H9 (cell line): ENCODE data around the gene CCDC182. TPM values are rescaled to one million over a fixed set of nuclear protein-coding genes. Genes with fewer than 3 reads are reported as not detected.

Experiments used
- DNase-seq: peaks from one replicate; pipeline ENCODE4 v3.0.0-alpha.2; 2017
- H2AFZ ChIP-seq: one replicate; pipeline ENCODE4 v1.6.1; 2013; ENCODE audit warnings: mild to moderate bottlenecking, low read length, control low read depth, moderate library complexity
- H2AK5ac ChIP-seq: 2 replicates; pipeline ENCODE4 v1.6.1; 2013; ENCODE audit warnings: low read length, control low read depth, mixed read lengths; ENCODE audit not compliant: insufficient read length
- H2BK120ac ChIP-seq: one replicate; pipeline ENCODE4 v1.6.1; 2013; ENCODE audit warnings: low read depth, mild to moderate bottlenecking, low read length, control low read depth, inconsistent platforms; ENCODE audit not compliant: poor library complexity, severe bottlenecking
- H2BK12ac ChIP-seq: 2 replicates; pipeline ENCODE4 v1.6.1; 2013; ENCODE audit warnings: low read length, control low read depth, mixed read lengths, low read depth; ENCODE audit not compliant: insufficient read length
- H2BK15ac ChIP-seq: 2 replicates; pipeline ENCODE4 v1.6.1; 2013; ENCODE audit warnings: low read depth, low read length, control low read depth
- H2BK20ac ChIP-seq: one replicate; pipeline ENCODE4 v1.6.1; 2013; ENCODE audit warnings: low read depth, mild to moderate bottlenecking, low read length, control low read depth, inconsistent platforms; ENCODE audit not compliant: poor library complexity, severe bottlenecking
- H2BK5ac ChIP-seq: 2 replicates; pipeline ENCODE4 v1.6.1; 2013; ENCODE audit warnings: low read length, control low read depth, mixed read lengths; ENCODE audit not compliant: insufficient read length
- H3K14ac ChIP-seq: 2 replicates; pipeline ENCODE4 v1.6.1; 2013; ENCODE audit warnings: low read length, control low read depth; ENCODE audit not compliant: insufficient read depth
- H3K18ac ChIP-seq: 2 replicates; pipeline ENCODE4 v1.6.1; 2013; ENCODE audit warnings: low read depth, mild to moderate bottlenecking, mixed read lengths, low read length, control low read depth; ENCODE audit not compliant: insufficient read length
- H3K23ac ChIP-seq: 2 replicates; pipeline ENCODE4 v1.6.1; 2013; ENCODE audit warnings: low read length, control low read depth, mixed read lengths, low read depth; ENCODE audit not compliant: insufficient read length
- H3K23me2 ChIP-seq: 2 replicates; pipeline ENCODE4 v1.6.1; 2013; ENCODE audit warnings: low read depth, mild to moderate bottlenecking, mixed read lengths, low read length, control low read depth; ENCODE audit not compliant: insufficient read length, poor library complexity, severe bottlenecking
- H3K27ac ChIP-seq: 2 replicates; pipeline ENCODE4 v1.5.1; 2013; ENCODE audit warnings: low read length, control low read depth, mixed read lengths, low read depth; ENCODE audit not compliant: insufficient read length
- H3K27me3 ChIP-seq: 2 replicates; pipeline ENCODE4 v1.6.1; 2013; ENCODE audit warnings: low read length, control low read depth, inconsistent platforms; ENCODE audit not compliant: insufficient read depth
- H3K4ac ChIP-seq: 2 replicates; pipeline ENCODE4 v1.6.1; 2013; ENCODE audit warnings: low read depth, mild to moderate bottlenecking, control low read depth, inconsistent platforms, low read length, moderate library complexity
- H3K4me1 ChIP-seq: 2 replicates; pipeline ENCODE4 v1.6.1; 2013; ENCODE audit warnings: low read length, control low read depth, inconsistent platforms; ENCODE audit not compliant: insufficient read depth
- H3K4me2 ChIP-seq: 2 replicates; pipeline ENCODE4 v1.6.1; 2013; ENCODE audit warnings: low read length, control low read depth, mixed read lengths; ENCODE audit not compliant: insufficient read length, insufficient read depth
- H3K56ac ChIP-seq: 2 replicates; pipeline ENCODE4 v1.6.1; 2013; ENCODE audit warnings: low read depth, mild to moderate bottlenecking, mixed read lengths, low read length, control low read depth; ENCODE audit not compliant: insufficient read length
- H3K79me1 ChIP-seq: 2 replicates; pipeline ENCODE4 v1.6.1; 2013; ENCODE audit warnings: low read depth, mild to moderate bottlenecking, moderate library complexity, low read length, control low read depth, inconsistent platforms; ENCODE audit not compliant: insufficient read depth, poor library complexity, severe bottlenecking
- H3K79me2 ChIP-seq: 2 replicates; pipeline ENCODE4 v1.6.1; 2013; ENCODE audit warnings: low read length, control low read depth, inconsistent platforms; ENCODE audit not compliant: insufficient read depth
- H3K9ac ChIP-seq: 2 replicates; pipeline ENCODE4 v1.6.1; 2013; ENCODE audit warnings: low read length, control low read depth, mixed read lengths; ENCODE audit not compliant: insufficient read length; ENCODE audit errors: extremely low read depth
- H3K9me3 ChIP-seq: one replicate; pipeline ENCODE4 v1.6.1; 2013; ENCODE audit warnings: low read depth, low read length, inconsistent platforms; ENCODE audit not compliant: control insufficient read depth
- H3T11ph ChIP-seq: one replicate; pipeline ENCODE4 v1.6.1; 2013; ENCODE audit warnings: mild to moderate bottlenecking, low read length, control low read depth, inconsistent platforms
- H4K20me1 ChIP-seq: one replicate; pipeline ENCODE4 v1.6.1; 2013; ENCODE audit not compliant: control insufficient read depth, insufficient read length, insufficient read depth
- H4K5ac ChIP-seq: 2 replicates; pipeline ENCODE4 v1.6.1; 2013; ENCODE audit warnings: low read depth, mild to moderate bottlenecking, mixed read lengths, low read length, control low read depth; ENCODE audit not compliant: insufficient read length
- H4K8ac ChIP-seq: replicated peaks from 2 replicates; pipeline ENCODE4 v1.6.1; 2013; ENCODE audit warnings: low read length, control low read depth, mixed read lengths, low read depth; ENCODE audit not compliant: insufficient read length
- H4K91ac ChIP-seq: 2 replicates; pipeline ENCODE4 v1.6.1; 2013; ENCODE audit warnings: low read depth, mild to moderate bottlenecking, moderate library complexity, mixed read lengths, low read length, control low read depth; ENCODE audit not compliant: insufficient read length
- H3K27ac Mint-ChIP-seq, 3 experiments: 2 replicates in 2 of 3; 3 replicates in 1 of 3; pipeline ENCODE4 v1.8.0; 2020 to 2021; ENCODE audit warnings: mixed read lengths in 3 of 3, mild to moderate bottlenecking in 1 of 3, moderate library complexity in 1 of 3
- H3K27me3 Mint-ChIP-seq: 2 replicates; pipeline ENCODE4 v1.8.0; 2021; ENCODE audit warnings: low read depth, mild to moderate bottlenecking, moderate library complexity, mixed read lengths
- H3K36me3 Mint-ChIP-seq, 3 experiments: 2 replicates in 2 of 3; 3 replicates in 1 of 3; pipeline ENCODE4 v1.8.0; 2020 to 2021; ENCODE audit warnings: low read depth in 3 of 3, mixed read lengths in 3 of 3; ENCODE audit not compliant: insufficient read depth in 1 of 3
- H3K4me1 Mint-ChIP-seq, 2 experiments: 2 replicates each; pipeline ENCODE4 v1.8.0; 2020; ENCODE audit warnings: mixed read lengths in 2 of 2
- H3K4me3 Mint-ChIP-seq, 2 experiments: 2 replicates in 1 of 2; 3 replicates in 1 of 2; pipeline ENCODE4 v1.8.0; 2020 to 2021; ENCODE audit warnings: mild to moderate bottlenecking in 2 of 2, mixed read lengths in 2 of 2, moderate library complexity in 1 of 2
- H3K9me3 Mint-ChIP-seq, 2 experiments: 2 replicates in 1 of 2; 3 replicates in 1 of 2; pipeline ENCODE4 v1.8.0; 2020; ENCODE audit warnings: mild to moderate bottlenecking in 2 of 2, mixed read lengths in 2 of 2, moderate library complexity in 1 of 2
- WGBS: extraction: QIAGEN DNeasy Blood & Tissue Kit; methylation state at CpG from one replicate; pipeline ENCODE4 v1.1.7; 2013; ENCODE audit warnings: missing lambda C conversion rate, low lambda C conversion rate, mixed read lengths; ENCODE audit not compliant: insufficient read length; ENCODE audit errors: extremely low coverage; 5-methylcytosine and 5-hydroxymethylcytosine counted together
- total RNA-seq: library from RNA; stranded (reverse); gene quantifications from 2 replicates; pipeline ENCODE4 v1.2.1, GENCODE V29; 2021
- TF ChIP-seq, protein P1 (sequence below): fragments of 200-600 bp; sonication (generic); conservative IDR thresholded peaks from 3 replicates; pipeline ENCODE4 v1.8.0; 2021; ENCODE audit warnings: antibody characterized with exemption, mild to moderate bottlenecking

The CCDC182 gene
- total RNA-seq, 1 experiment from 2014 or later, result not detected

- no peak overlapping the region for H3K4ac ChIP-seq
- no peak overlapping the region for H4K8ac ChIP-seq
- peaks cover 7 to 25% of the 10 kb centered on the region in 2 experiments; a peak in 3 of 4 replicates for H3K4me1 Mint-ChIP-seq
- no peak overlapping the region for H2BK12ac ChIP-seq
- no peaks in the 10 kb centered on the region for H3K79me2 ChIP-seq
- H3K56ac ChIP-seq, result no peak overlapping the region
- no peak overlapping the region for H3K4me3 Mint-ChIP-seq
- H2AFZ ChIP-seq, result no peak overlapping the region
- H3K23me2 ChIP-seq, result no peaks in the 10 kb centered on the region
- no peak overlapping the region for H3K27ac ChIP-seq
- H3T11ph ChIP-seq, result no peak overlapping the region
- no peak overlapping the region for H3K18ac ChIP-seq
- TF ChIP-seq, protein P1, sequence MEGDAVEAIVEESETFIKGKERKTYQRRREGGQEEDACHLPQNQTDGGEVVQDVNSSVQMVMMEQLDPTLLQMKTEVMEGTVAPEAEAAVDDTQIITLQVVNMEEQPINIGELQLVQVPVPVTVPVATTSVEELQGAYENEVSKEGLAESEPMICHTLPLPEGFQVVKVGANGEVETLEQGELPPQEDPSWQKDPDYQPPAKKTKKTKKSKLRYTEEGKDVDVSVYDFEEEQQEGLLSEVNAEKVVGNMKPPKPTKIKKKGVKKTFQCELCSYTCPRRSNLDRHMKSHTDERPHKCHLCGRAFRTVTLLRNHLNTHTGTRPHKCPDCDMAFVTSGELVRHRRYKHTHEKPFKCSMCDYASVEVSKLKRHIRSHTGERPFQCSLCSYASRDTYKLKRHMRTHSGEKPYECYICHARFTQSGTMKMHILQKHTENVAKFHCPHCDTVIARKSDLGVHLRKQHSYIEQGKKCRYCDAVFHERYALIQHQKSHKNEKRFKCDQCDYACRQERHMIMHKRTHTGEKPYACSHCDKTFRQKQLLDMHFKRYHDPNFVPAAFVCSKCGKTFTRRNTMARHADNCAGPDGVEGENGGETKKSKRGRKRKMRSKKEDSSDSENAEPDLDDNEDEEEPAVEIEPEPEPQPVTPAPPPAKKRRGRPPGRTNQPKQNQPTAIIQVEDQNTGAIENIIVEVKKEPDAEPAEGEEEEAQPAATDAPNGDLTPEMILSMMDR, result no peak
- no peaks in the 10 kb centered on the region for H3K9me3 ChIP-seq
- no peak overlapping the region for H4K91ac ChIP-seq
- no peak overlapping the region for H4K5ac ChIP-seq
- H3K27ac Mint-ChIP-seq, result no peak overlapping the region; a peak in 1 of 7 replicates
- H3K4me2 ChIP-seq, result no peak overlapping the region
- no peak overlapping the region for H3K14ac ChIP-seq
- no peaks in the 10 kb centered on the region for H3K27me3 ChIP-seq
- H3K9ac ChIP-seq, result no peak overlapping the region
- DNase-seq, result no peak
- WGBS, result no CpG with 5 or more reads among the region's 6 CpGs
- no peaks in the 10 kb centered on the region for H3K4me1 ChIP-seq
- no peaks in the 10 kb centered on the region for H3K9me3 Mint-ChIP-seq
- H2BK120ac ChIP-seq, result no peak overlapping the region
- H3K79me1 ChIP-seq, result no peaks in the 10 kb centered on the region
- H3K23ac ChIP-seq, result no peak overlapping the region
- H3K36me3 Mint-ChIP-seq, result no peaks in the 10 kb centered on the region
- no peak overlapping the region for H2AK5ac ChIP-seq
- H3K27me3 Mint-ChIP-seq, result no peaks in the 10 kb centered on the region; the same call in 1 of the 2 replicates
- H2BK5ac ChIP-seq, result no peak overlapping the region
- H4K20me1 ChIP-seq, result no peaks in the 10 kb centered on the region
- H2BK20ac ChIP-seq, result no peak overlapping the region
- H2BK15ac ChIP-seq, result no peak overlapping the region
These were observed 10.5 kb upstream of the CCDC182 start for GRCh38 chr17:57755480-57756070.
